Heart left ventricle (tissue), 16 donors: ENCODE data around the gene HIVEP1. TPM values are rescaled to one million over a fixed set of nuclear protein-coding genes. Genes with fewer than 3 reads are reported as not detected.

Experiments
- ATAC-seq, 4 donors: fragments of 200-7000 bp; cut with Tn5 transposase; one replicate each; pipeline ENCODE4 v1.9.1; 2020 to 2022; ENCODE audit warnings: moderate library complexity in 4 of 4, mild to moderate bottlenecking in 3 of 4, moderate number of reproducible peaks in 1 of 4
- DNase-seq, 5 donors: peaks; one replicate each; pipeline ENCODE4 v3.0.0-alpha.2; 2020
- H3K27ac ChIP-seq, 12 donors: fragments of 200-600 bp; sonication (generic) in 4 of 12; one replicate each; pipeline versions ENCODE4 v1.5.0 to v1.8.0; 2016 to 2022; ENCODE audit warnings: mild to moderate bottlenecking in 2 of 12
- H3K27me3 ChIP-seq, 9 donors: fragments of 200-600 bp; sonication (generic) in 2 of 9; one replicate each; pipeline versions ENCODE4 v1.5.1 to v1.8.0; 2016 to 2022; ENCODE audit warnings: mild to moderate bottlenecking in 3 of 9
- H3K36me3 ChIP-seq, 9 donors: fragments of 200-600 bp; sonication (generic) in 2 of 9; one replicate each; pipeline versions ENCODE4 v1.5.0 to v1.8.0; 2018 to 2022; ENCODE audit warnings: mild to moderate bottlenecking in 2 of 9
- H3K4me1 ChIP-seq, 12 donors: fragments of 200-600 bp; sonication (generic) in 4 of 12; one replicate each; pipeline versions ENCODE4 v1.5.0 to v1.8.0; 2016 to 2022; ENCODE audit warnings: mild to moderate bottlenecking in 3 of 12
- H3K4me3 ChIP-seq, 12 donors: fragments of 200-600 bp; sonication (generic) in 4 of 12; one replicate each; pipeline versions ENCODE4 v1.5.0 to v1.8.0; 2017 to 2022; ENCODE audit warnings: mild to moderate bottlenecking in 9 of 12, moderate library complexity in 4 of 12
- H3K9me3 ChIP-seq, 12 donors: fragments of 200-600 bp; sonication (generic) in 4 of 12; one replicate each; pipeline versions ENCODE4 v1.5.0 to v1.8.0; 2016 to 2022; ENCODE audit warnings: mild to moderate bottlenecking in 1 of 12
- POLR2A ChIP-seq, 2 donors: fragments of 450-650 bp; IDR thresholded peaks; one replicate each; pipeline ENCODE4 v1.6.1; 2017; ENCODE audit warnings: antibody characterized with exemption in 2 of 2, mild to moderate bottlenecking in 2 of 2, moderate library complexity in 2 of 2
- WGBS, 4 donors: extraction: QIAGEN DNeasy Blood & Tissue Kit in 2 of 4; methylation state at CpG; one replicate each; pipeline versions ENCODE4 v1.1.5 to v1.1.7; 2013 to 2018; 5-methylcytosine and 5-hydroxymethylcytosine counted together
- intact Hi-C, 10 donors: fragments of 100-400 bp; cut with DNase I; formaldehyde crosslinking; loops; one replicate each; pipeline versions ENCODE4 v1.11.1 to v1.14.2; 2022
- polyA plus RNA-seq, 2 donors: library from polyadenylated mRNA; stranded (reverse); fragments of 200-250 nt; gene quantifications; one replicate each; pipeline ENCODE4 v1.2.3, GENCODE V29; 2013
- total RNA-seq, 9 donors: library from RNA; depleted of rRNA in 2 of 9; stranded (reverse); fragments of >200 nt in 2 of 9; fragmentation: NEBNext Ultra II Directional in 3 of 9; extraction: Animal tissue kit (Norgen Biotek cat#: 25700) in 3 of 9; gene quantifications; one replicate each; pipeline versions ENCODE4 v1.1.0 to v1.2.4, GENCODE V29; 2016 to 2023
- TF ChIP-seq, protein P1 (sequence below), 12 donors: fragments of 200-600 bp; sonication (generic) in 4 of 12; IDR thresholded peaks; one replicate each; pipeline versions ENCODE4 v1.5.0 to v1.8.0; 2018 to 2022; ENCODE audit warnings: antibody characterized with exemption in 12 of 12, mild to moderate bottlenecking in 5 of 12
- donor health status: ischemic (EF 13 %, LVEDD 7.1; RV severe dilation, severe dysfunction).
- donor health status: healthy with polysubstance abuse.
- donor health status: DM: no; HTN: yes; CAD: no.
- donor health status: DM: no; HTN: no; CAD: no.
- donor health status: ischemic (EF 25% LVEDD 6.9; RV normal size, moderate dysfunction).
- donor health status: ischemic (EF 25% LVEDD 5.7; RV mildly dilated, moderate dysfunction).
- donor health status: healthy.
- donor health status: DM: yes; HTN: yes; CAD: no.
- donor health status: ischemic (EF 35%, LVEDD 5.7; RV mildly dilated, moderate dysfunction).
- donor health status: nonischemic (EF 11% LVEDD 7.7; RV severe dilation, severe dysfunction).
- donor health status: DM: yes; HTN: yes; CAD: no.
- donor health status: PGD.
- donor health status: ischemic (EF 29% LVEDD 5.4; RV normal size, mild dysfunction).
- donor health status: nonischemic (EF 23%, LVEDD 6.1; RV moderate dilation, normal function).

HIVEP1 gene
- total and polyA plus RNA-seq, 11 donors, result 3.5 to 22.8 (median 12.5) TPM

DNA sequence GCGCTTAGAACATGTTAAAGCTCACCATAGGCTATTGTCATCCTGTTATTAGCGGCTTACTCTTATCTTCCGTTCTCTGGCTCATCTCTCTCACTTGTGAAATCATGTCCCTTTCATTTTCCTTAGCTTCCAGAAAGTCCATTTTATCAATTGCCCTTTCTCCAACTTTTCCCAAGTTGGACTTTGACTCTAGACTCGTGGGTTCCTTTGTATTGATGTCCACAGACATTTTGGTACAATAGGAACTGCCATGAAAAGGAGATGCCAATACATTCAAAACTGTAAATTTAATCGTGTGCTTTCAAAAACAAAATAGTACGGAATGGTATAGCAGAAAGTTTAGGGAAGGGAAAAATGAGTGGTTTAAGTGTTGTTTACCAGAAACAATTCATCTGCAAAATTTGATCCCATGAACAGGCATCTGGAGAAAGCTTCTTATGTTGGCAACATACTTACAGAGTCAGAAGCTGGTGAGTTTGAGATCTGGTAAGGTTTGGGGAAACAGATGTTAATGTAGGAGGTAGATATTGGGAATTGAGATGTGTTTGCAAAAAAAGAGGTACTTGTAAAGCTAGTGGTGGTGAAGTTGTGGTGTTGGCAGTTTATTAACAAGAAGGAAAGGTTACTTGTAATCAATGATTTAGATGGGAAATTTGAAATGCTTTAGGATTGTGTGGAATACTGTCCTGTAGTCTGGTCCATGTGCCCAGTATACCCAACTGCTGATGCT is 10.2 kb upstream of the HIVEP1 start:
- ATAC-seq (no peak), DNase-seq (no peak)
- Histone ChIP-seq H3K4me3 (no peak overlapping the region), H3K4me1 (peaks cover 0 to 16% (median 0%) of the 10 kb centered on the region in 12 donors), H3K36me3 (no peaks in the 10 kb centered on the region), H3K27ac (no peak overlapping the region), H3K9me3 (no peaks in the 10 kb centered on the region), H3K27me3 (no peaks in the 10 kb centered on the region)
- intact Hi-C loops, result loop anchor here in 3 of 10 donors (10.0 kb wide), 2 partner anchors 177 to 297 kb away; no protein-coding TSS in a partner anchor
- no peak for TF ChIP-seq POLR2A (IDR thresholded peaks at IDR 0.05)
- TF ChIP-seq, protein P1, sequence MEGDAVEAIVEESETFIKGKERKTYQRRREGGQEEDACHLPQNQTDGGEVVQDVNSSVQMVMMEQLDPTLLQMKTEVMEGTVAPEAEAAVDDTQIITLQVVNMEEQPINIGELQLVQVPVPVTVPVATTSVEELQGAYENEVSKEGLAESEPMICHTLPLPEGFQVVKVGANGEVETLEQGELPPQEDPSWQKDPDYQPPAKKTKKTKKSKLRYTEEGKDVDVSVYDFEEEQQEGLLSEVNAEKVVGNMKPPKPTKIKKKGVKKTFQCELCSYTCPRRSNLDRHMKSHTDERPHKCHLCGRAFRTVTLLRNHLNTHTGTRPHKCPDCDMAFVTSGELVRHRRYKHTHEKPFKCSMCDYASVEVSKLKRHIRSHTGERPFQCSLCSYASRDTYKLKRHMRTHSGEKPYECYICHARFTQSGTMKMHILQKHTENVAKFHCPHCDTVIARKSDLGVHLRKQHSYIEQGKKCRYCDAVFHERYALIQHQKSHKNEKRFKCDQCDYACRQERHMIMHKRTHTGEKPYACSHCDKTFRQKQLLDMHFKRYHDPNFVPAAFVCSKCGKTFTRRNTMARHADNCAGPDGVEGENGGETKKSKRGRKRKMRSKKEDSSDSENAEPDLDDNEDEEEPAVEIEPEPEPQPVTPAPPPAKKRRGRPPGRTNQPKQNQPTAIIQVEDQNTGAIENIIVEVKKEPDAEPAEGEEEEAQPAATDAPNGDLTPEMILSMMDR (IDR thresholded peaks at IDR 0.05), result no peak
- 70 to 80% (median 73%) methylated on average over 6 of the region's 6 CpGs for WGBS, 4 donors

DNA sequence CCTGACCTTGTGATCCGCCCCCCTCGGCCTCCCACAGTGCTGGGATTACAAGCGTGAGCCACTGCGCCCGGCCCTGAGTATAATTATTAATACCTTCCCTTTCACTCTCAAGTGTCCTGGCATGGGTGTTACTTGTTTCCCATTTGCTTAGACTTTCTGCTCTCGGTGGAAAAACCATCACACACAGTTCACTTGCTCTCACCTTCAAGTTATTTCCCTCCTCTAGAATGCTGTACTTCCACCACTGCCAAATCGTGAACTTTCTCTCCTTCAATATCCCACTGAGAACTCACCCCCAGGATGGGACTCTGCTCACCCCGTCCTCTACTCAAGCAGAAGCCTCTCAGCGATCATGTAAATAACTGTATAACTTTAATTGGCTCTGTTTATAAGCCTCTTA is 4.6 kb upstream of the HIVEP1 start:
- H3K36me3 ChIP-seq, result no peaks in the 10 kb centered on the region
- TF ChIP-seq, protein P1 (IDR thresholded peaks at IDR 0.05), result no peak
- no peak for TF ChIP-seq POLR2A (IDR thresholded peaks at IDR 0.05)
- H3K4me3 ChIP-seq, result peak overlapping the region in 1 of 12 donors; percentile 74
- peak overlapping the region in 6 of 12 donors; percentile 93 to 100 (median 98) for H3K27ac ChIP-seq
- 84 to 87% (median 86%) methylated on average over 9 of the region's 9 CpGs for WGBS, 4 donors
- H3K9me3 ChIP-seq, result no peaks in the 10 kb centered on the region
- intact Hi-C loops, result loop anchor here in 3 of 10 donors (10.0 kb wide), 2 partner anchors 183 to 303 kb away; no protein-coding TSS in a partner anchor
- DNase-seq (no peak), ATAC-seq (no peak)
- H3K27me3 ChIP-seq, result no peaks in the 10 kb centered on the region
- H3K4me1 ChIP-seq, result peaks cover 0 to 24% (median 17%) of the 10 kb centered on the region in 12 donors

DNA sequence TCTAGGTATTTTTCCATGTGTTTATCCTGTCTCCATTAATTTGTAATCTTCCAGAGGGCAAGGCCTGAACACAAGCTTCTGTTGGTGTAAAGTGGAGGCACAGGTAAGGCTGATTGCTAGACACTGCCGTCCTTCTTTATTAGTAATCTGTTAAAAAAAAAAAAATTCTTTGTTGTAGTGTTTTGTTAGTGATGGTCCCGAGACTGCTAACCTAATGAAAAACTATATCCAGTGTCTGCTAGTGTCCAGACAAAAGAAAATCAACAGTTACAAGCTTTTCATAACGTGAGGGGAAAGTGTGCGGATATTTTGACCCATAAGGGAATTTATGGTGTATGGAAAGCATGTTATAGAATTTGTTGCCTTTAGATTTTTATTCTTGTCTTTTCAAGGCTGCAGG is 4.2 kb upstream of the HIVEP1 start:
- intact Hi-C loops, result loop anchor here in 4 of 10 donors (2.0 to 10.0 kb wide), 3 partner anchors 183 to 307 kb away; no protein-coding TSS in a partner anchor
- peaks cover 0 to 24% (median 17%) of the 10 kb centered on the region in 12 donors for H3K4me1 ChIP-seq
- peak overlapping the region; percentile 42 to 98 (median 78) for H3K4me3 ChIP-seq
- no peaks in the 10 kb centered on the region for H3K9me3 ChIP-seq
- DNase-seq, result no peak
- peak overlapping the region; percentile 84 to 100 (median 96) for H3K27ac ChIP-seq
- ATAC-seq, result no peak
- 55 to 65% (median 60%) methylated on average over 4 of the region's 4 CpGs for WGBS, 4 donors
- no peaks in the 10 kb centered on the region for H3K36me3 ChIP-seq
- H3K27me3 ChIP-seq, result no peaks in the 10 kb centered on the region
- TF ChIP-seq, protein P1 (IDR thresholded peaks at IDR 0.05), result no peak
- TF ChIP-seq POLR2A (IDR thresholded peaks at IDR 0.05), result no peak
